Muscle layer of colon (tissue), 2 donors: Measurements from ENCODE around the gene PADI2.

ENCODE experiments used
- H3K27ac ChIP-seq: one replicate; pipeline ENCODE4 v1.7.0; 2013; ENCODE audit warnings: low read depth, mild to moderate bottlenecking, low read length, moderate library complexity
- H3K27me3 ChIP-seq, 2 donors: one replicate each; pipeline ENCODE4 v1.7.0; 2013; ENCODE audit warnings: low read length in 2 of 2, mild to moderate bottlenecking in 2 of 2; ENCODE audit not compliant: insufficient read depth in 2 of 2, control insufficient read depth in 1 of 2
- H3K36me3 ChIP-seq: one replicate; pipeline ENCODE4 v1.7.0; 2013; ENCODE audit warnings: mild to moderate bottlenecking, low read length; ENCODE audit not compliant: insufficient read depth
- H3K4me1 ChIP-seq: one replicate; pipeline ENCODE4 v1.7.0; 2013; ENCODE audit warnings: mild to moderate bottlenecking, low read length; ENCODE audit not compliant: insufficient read depth
- H3K4me3 ChIP-seq, 2 donors: one replicate each; pipeline ENCODE4 v1.7.0; 2013; ENCODE audit warnings: low read length in 2 of 2, low read depth in 1 of 2, mild to moderate bottlenecking in 1 of 2, moderate library complexity in 1 of 2
- H3K9ac ChIP-seq: one replicate; pipeline ENCODE4 v1.7.0; 2013; ENCODE audit warnings: low read length
- H3K9me3 ChIP-seq: one replicate; pipeline ENCODE4 v1.7.0; 2013; ENCODE audit warnings: mild to moderate bottlenecking, low read length
- donor health status: abdominal sarcoma.
- donor health status: Adenocarcinoma of cecum.

The PADI2 gene

DNA sequence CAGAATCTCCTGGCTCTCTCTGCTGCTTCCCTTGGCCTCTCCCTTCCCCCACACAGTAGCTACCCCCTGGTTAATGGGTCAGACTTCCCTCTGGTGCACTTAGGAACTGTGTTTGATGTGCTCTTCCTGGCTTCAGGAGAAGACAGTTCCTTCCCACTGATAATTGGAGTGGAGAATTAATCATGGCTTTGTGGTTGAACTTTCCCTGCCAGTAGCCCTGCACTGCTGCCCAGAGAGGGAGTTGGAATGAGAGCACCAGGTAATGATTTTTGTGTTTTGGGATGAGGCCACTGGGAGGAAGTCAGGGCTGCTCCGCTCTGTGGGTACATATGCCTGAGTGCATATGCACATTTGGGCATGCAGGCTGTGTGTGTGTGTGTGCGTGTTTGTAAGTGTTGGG lies 39.7 kb upstream of the PADI2 start:
- Histone ChIP-seq H3K4me3 (no peak overlapping the region), H3K9ac (no peak overlapping the region), H3K36me3 (no peaks in the 10 kb centered on the region), H3K9me3 (peaks cover 6% of the 10 kb centered on the region), H3K27me3 (no peaks in the 10 kb centered on the region), H3K4me1 (no peaks in the 10 kb centered on the region), H3K27ac (no peak overlapping the region)

GRCh38 chr1:17156108-17156507 lies 36.9 kb upstream of the PADI2 start:
- Histone ChIP-seq H3K27ac (no peak overlapping the region), H3K27me3 (no peaks in the 10 kb centered on the region), H3K9ac (no peak overlapping the region), H3K4me1 (no peaks in the 10 kb centered on the region), H3K4me3 (no peak overlapping the region), H3K9me3 (peaks cover 6% of the 10 kb centered on the region), H3K36me3 (no peaks in the 10 kb centered on the region)

DNA sequence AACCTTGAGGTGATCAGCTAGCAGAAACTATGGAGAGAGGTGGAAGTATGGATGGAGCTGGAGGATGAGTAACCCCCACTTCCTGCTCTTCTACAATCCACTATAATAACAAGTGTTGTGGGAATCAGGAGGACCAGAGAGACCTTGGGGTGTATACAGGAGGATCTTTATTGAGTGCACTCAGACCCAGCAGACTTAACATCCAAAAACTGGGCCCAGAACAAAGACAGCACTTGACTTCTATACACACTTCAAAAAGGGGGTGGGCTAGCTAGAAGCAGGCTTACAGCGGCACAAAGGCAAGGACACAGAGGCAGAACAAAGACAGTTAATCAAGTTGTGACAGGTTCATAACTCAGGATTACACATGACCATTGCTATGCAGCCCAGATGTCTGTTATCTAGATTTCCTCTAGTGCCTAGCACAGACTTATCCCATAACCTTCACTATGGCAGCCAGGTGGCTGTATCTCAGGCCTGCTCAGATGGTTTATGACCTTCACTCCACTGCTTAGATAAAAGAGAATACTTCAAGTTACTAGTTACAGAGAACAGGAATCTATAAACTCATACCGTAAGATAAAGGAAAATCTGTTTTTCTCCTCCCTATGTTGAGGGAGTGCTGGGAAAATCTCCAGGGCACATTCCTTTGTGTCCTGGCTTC lies 36.1 kb upstream of the PADI2 start:
- Histone ChIP-seq H3K9me3 (peaks cover 6% of the 10 kb centered on the region), H3K4me1 (no peaks in the 10 kb centered on the region), H3K27me3 (peaks cover 0 to 1% of the 10 kb centered on the region in 2 donors), H3K27ac (no peak overlapping the region), H3K4me3 (no peak overlapping the region), H3K36me3 (no peaks in the 10 kb centered on the region), H3K9ac (no peak overlapping the region)

DNA sequence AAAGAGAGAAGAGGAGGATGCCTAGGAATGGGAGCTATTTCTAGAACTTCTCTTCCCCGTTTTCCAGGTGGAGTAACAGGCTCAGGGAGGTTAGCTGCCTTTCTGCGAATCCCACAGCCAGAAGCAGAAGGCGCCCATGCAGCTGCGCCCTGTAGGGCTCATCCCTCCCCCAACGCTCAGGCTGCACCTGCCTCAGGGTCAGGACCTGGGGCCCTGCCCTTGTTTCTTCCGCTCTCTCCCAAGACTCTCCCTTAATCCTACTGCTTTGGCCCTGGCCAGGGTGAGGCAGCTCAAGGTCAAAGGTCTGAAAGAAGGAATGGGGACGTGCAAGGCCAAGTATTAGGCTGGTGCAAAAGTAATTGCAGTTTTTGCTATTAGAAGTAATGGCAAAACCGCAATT lies 30.5 kb upstream of the PADI2 start:
- Histone ChIP-seq H3K4me3 (no peak overlapping the region), H3K4me1 (no peaks in the 10 kb centered on the region), H3K36me3 (no peaks in the 10 kb centered on the region), H3K9ac (no peak overlapping the region), H3K27ac (no peak overlapping the region), H3K9me3 (no peaks in the 10 kb centered on the region), H3K27me3 (peaks cover 5 to 19% of the 10 kb centered on the region in 2 donors)

DNA sequence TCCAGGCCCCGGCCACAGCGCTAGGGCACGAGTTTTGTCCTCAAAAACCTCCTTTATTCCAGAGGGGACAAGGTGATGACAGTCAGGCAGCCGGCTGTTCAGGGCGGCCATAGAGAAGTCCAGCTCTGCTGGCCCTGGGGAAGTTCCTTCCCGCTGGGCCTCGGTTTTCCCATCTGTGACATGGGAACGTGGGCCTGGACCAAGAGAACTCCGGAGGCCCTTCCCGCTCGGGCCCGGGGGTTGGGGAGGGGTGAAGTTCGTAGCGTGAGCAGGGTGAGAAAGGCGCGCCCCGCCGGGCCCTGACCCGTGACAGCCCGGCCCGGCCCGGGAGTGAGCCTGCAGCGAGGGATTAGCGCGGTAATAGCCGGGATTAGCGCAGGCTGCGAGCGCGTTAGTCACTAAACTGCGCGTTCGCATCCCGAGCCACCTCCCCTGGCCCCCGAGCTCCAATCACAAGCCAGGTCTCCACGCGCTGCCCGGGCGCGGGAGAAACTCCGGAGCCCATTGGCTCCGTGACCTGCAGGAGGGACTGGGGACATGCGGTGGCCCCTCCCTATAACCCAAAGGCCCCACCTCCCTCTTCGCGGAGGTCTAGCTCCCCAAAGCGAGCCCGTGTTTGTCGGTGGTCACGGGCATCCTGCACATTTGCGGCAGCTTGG lies 29.8 kb upstream of the PADI2 start:
- Histone ChIP-seq H3K4me3 (no peak overlapping the region), H3K9ac (no peak overlapping the region), H3K27ac (no peak overlapping the region), H3K4me1 (no peaks in the 10 kb centered on the region), H3K27me3 (peaks cover 5 to 19% of the 10 kb centered on the region in 2 donors), H3K9me3 (no peaks in the 10 kb centered on the region), H3K36me3 (no peaks in the 10 kb centered on the region)

DNA sequence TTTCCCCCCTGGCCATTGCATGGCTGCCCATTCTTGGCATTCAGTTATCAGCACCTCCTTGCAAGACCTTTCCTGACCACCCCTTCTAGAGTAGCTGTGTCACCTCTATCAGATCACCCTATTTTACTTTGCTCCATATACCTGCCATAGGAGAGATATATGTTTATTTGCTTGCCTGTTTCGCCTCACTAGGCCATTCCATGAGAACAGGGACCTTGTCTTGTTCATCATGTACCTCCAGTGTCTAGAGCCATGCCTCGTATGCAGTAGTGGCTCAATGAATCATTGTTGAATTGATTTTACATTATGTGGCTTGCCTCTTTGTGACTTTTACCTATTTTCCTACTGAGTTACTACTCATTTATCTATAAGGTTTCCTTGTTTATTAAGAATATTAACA lies 26.4 kb upstream of the PADI2 start:
- Histone ChIP-seq H3K9me3 (no peaks in the 10 kb centered on the region), H3K4me1 (no peaks in the 10 kb centered on the region), H3K4me3 (no peak overlapping the region), H3K27me3 (peaks cover 5 to 19% of the 10 kb centered on the region in 2 donors), H3K9ac (no peak overlapping the region), H3K36me3 (no peaks in the 10 kb centered on the region), H3K27ac (no peak overlapping the region)

- Histone ChIP-seq H3K27ac (no peak overlapping the region), H3K36me3 (no peaks in the 10 kb centered on the region), H3K4me1 (no peaks in the 10 kb centered on the region), H3K9me3 (no peaks in the 10 kb centered on the region), H3K27me3 (peaks cover 2 to 5% of the 10 kb centered on the region in 2 donors), H3K4me3 (no peak overlapping the region), H3K9ac (no peak overlapping the region)
Measured at GRCh38 chr1:17143760-17144159, 24.5 kb upstream of the PADI2 start.

- no peak overlapping the region for H3K27ac ChIP-seq
- peaks cover 3 to 4% of the 10 kb centered on the region in 2 donors for H3K27me3 ChIP-seq
- H3K9ac ChIP-seq: no peak overlapping the region
- H3K4me3 ChIP-seq: no peak overlapping the region
- H3K4me1 ChIP-seq: no peaks in the 10 kb centered on the region
- no peaks in the 10 kb centered on the region for H3K9me3 ChIP-seq
- no peaks in the 10 kb centered on the region for H3K36me3 ChIP-seq
Measured at GRCh38 chr1:17141441-17142197, 22.4 kb upstream of the PADI2 start.

GRCh38 chr1:17140279-17140678 lies 21.0 kb upstream of the PADI2 start:
- H3K4me1 ChIP-seq: no peaks in the 10 kb centered on the region
- no peak overlapping the region for H3K9ac ChIP-seq
- H3K27me3 ChIP-seq: peaks cover 0 to 4% of the 10 kb centered on the region in 2 donors
- H3K27ac ChIP-seq: no peak overlapping the region
- no peaks in the 10 kb centered on the region for H3K9me3 ChIP-seq
- H3K4me3 ChIP-seq: no peak overlapping the region
- no peaks in the 10 kb centered on the region for H3K36me3 ChIP-seq

DNA sequence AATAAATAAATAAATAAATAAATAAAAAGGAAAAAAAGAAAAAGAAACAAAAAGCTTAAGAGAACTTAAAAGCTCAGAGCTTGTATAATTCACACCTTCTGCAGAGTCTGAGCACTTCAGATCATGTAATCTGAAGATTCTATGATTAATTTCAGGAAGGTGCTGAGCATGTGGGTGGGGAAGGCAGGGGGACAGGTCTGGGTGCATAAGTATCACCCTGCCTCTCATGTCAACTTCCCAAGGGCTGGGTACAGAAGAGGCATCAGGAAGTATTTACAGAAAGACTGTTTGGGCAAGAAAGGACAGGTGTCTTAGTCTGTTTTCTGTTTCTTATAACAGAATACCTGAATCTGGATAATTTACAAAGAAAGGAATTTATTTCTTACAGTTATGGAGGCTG lies 20.4 kb upstream of the PADI2 start:
- Histone ChIP-seq H3K9ac (no peak overlapping the region), H3K4me3 (no peak overlapping the region), H3K27ac (no peak overlapping the region), H3K9me3 (no peaks in the 10 kb centered on the region), H3K27me3 (peaks cover 0 to 4% of the 10 kb centered on the region in 2 donors), H3K4me1 (no peaks in the 10 kb centered on the region), H3K36me3 (no peaks in the 10 kb centered on the region)

DNA sequence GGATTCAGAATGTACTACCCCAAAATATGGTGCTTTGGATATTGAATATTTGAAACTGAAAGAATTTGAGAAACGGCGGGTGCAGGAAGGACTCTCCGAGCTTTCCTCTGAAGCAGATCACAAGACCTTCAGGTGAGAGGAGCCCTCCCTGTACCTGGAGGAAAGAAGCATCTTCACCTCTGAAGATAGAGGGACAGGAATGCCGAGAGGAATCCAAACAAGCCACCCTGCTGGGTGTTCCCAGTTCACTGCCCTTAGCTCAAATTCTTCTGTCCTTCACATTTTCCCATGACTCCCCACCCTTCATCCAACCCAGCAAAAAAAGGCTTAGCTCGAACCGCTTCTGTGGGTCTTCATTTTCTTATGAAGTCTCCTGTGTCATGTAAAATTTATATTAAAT lies 18.2 kb upstream of the PADI2 start:
- peaks cover 0 to 4% of the 10 kb centered on the region in 2 donors for H3K27me3 ChIP-seq
- H3K4me3 ChIP-seq: no peak overlapping the region
- no peaks in the 10 kb centered on the region for H3K4me1 ChIP-seq

More for the DNA sequence above, 18.2 kb upstream of the PADI2 start:
- H3K9me3 ChIP-seq: no peaks in the 10 kb centered on the region
- H3K27ac ChIP-seq: no peak overlapping the region
- no peak overlapping the region for H3K9ac ChIP-seq
- no peaks in the 10 kb centered on the region for H3K36me3 ChIP-seq
